Measurements from ENCODE around the gene EXOC3L4. TPM values are rescaled to one million over a fixed set of nuclear protein-coding genes. Genes with fewer than 3 reads are reported as not detected.
A peak's percentile ranks its signal among the peaks of the same experiment; 100 is the strongest.

The EXOC3L4 gene
- total RNA-seq, 1 experiment from 2014 or later: 6.3 TPM

DNA sequence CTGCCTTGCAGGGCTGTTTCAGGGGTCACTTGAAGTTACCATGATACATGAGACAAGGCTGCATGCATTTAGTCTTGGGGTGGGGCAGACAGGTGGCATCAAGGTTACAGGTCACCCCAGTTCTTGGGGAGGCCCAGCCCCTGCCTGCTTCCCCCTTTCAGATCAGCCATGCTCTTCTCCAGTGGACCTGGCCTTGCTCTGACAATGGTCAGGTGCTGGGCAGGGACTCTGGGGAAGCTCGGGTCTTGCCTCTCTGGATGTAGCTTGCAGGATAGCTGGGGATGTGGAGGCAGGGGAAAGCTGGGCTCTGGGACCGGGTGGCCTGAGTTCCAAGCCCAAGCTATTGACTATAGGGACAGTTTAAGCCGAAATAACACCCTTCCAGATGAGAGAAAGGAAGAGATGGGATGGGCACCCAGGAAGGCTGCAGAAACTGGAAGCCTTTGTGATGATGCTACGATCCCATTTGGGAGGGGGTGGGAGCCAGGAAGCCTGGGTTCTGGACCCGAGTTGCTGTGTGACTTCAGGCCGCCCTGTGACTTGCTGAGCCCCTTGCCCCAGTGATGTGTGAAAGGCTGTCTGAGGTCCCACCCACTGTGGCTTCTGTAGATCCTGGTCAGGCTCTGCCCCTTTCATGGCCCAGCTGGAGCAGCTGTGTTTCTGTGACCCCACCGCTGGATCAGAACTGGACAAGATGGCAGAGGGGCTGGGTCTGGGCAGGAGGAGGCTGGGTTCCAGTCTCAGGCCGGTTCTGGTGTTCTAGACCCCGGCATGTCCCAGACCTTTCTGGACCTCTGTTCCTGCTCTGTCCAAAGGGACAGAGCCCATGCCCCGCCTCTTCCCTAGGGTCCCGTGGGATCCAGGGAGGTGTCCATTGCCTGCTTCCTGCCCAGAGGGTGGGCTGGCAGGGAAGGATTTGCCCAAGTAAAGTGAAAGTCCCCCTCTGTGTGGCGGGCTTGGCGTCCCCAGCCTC, 30.9 kb downstream of the EXOC3L4 start:
- H3K27me3 Mint-ChIP-seq (ENCODE audit: insufficient read depth, unreplicated experiment): no peaks in the 10 kb centered on the region
- H3K27me3 ChIP-seq (replicated peaks; ENCODE audit: control insufficient read depth, insufficient read depth, low read length): no peaks in the 10 kb centered on the region
- no peak for DNase-seq
- H3K9me3 ChIP-seq: no peaks in the 10 kb centered on the region
- TF ChIP-seq, protein P1, sequence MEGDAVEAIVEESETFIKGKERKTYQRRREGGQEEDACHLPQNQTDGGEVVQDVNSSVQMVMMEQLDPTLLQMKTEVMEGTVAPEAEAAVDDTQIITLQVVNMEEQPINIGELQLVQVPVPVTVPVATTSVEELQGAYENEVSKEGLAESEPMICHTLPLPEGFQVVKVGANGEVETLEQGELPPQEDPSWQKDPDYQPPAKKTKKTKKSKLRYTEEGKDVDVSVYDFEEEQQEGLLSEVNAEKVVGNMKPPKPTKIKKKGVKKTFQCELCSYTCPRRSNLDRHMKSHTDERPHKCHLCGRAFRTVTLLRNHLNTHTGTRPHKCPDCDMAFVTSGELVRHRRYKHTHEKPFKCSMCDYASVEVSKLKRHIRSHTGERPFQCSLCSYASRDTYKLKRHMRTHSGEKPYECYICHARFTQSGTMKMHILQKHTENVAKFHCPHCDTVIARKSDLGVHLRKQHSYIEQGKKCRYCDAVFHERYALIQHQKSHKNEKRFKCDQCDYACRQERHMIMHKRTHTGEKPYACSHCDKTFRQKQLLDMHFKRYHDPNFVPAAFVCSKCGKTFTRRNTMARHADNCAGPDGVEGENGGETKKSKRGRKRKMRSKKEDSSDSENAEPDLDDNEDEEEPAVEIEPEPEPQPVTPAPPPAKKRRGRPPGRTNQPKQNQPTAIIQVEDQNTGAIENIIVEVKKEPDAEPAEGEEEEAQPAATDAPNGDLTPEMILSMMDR (IDR thresholded peaks at IDR 0.05; ENCODE audit: insufficient read depth in 1 of 2, low read depth in 1 of 2, low read length in 1 of 2, severe bottlenecking in 1 of 2, unreplicated experiment in 1 of 2): no peak
- BruUV-seq (replicated peaks): no TSS peak
- H3K36me3 ChIP-seq (ENCODE audit: control insufficient read depth, insufficient read depth, low read length): no peaks in the 10 kb centered on the region
- intact Hi-C loops (cut with micrococcal nuclease; ENCODE audit: unreplicated experiment): loop anchor here (5.0 kb wide), 1 partner anchor 62 kb away; no protein-coding TSS in a partner anchor
- no peaks in the 10 kb centered on the region for H3K36me3 Mint-ChIP-seq (ENCODE audit: insufficient read depth, unreplicated experiment)
- no peak overlapping the region for H3K4me3 ChIP-seq (ENCODE audit: low read depth, low read length)
- H3K9me3 Mint-ChIP-seq (ENCODE audit: unreplicated experiment): no peaks in the 10 kb centered on the region
- H3K27ac Mint-ChIP-seq (ENCODE audit: unreplicated experiment): no peak overlapping the region
- H3K4me1 Mint-ChIP-seq (ENCODE audit: low read depth, unreplicated experiment): peaks cover 6% of the 10 kb centered on the region
- ChIA-PET CTCF (interaction anchor here (0.7 to 3.1 kb wide), 2 partner anchors 20 to 152 kb away, joined by 3 to 26 read pairs; no protein-coding TSS in a partner anchor), POLR2A (no interaction called here)
- H3K4me1 ChIP-seq: peaks cover 7% of the 10 kb centered on the region
- peak overlapping the region; percentile 63 for H3K4me3 Mint-ChIP-seq (ENCODE audit: unreplicated experiment)

DNA sequence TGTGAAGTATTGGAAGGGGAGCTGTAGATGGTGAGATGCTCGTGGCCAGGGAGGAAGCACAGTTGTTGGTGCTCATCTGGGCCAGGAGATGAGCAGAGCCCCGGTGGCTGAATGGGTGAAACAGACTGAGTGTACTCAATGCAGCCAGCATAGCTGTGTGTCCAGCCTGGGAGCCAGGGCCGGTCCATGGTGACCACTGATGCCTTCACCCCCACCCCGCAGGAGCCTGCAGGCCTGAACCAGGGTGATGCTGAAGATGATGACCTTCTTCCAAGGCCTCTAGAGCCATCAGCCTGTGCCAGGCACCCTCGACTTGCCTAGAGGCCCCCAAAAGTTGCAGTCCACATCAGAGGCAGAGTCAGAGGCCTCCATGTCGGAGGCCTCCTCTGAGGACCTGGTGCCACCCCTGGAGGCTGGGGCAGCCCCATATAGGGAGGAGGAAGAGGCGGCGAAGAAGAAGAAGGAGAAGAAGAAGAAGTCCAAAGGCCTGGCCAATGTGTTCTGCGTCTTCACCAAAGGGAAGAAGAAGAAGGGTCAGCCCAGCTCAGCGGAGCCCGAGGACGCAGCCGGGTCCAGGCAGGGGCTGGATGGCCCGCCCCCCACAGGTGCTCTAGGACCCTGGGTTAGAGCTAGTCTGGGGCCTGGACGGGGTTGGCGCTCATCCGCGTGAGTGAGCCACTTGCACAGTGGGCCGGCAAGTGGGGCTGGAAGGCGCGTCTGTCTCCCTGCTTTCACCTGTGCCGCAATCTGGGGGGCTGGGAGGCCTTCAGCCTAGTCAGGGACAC, 31.8 kb downstream of the EXOC3L4 start:
- no peaks in the 10 kb centered on the region for H3K9me3 ChIP-seq
- Mint-ChIP-seq H3K36me3 (ENCODE audit: insufficient read depth, unreplicated experiment) (no peaks in the 10 kb centered on the region), H3K27me3 (ENCODE audit: insufficient read depth, unreplicated experiment) (no peaks in the 10 kb centered on the region), H3K4me1 (ENCODE audit: low read depth, unreplicated experiment) (peaks cover 6% of the 10 kb centered on the region), H3K9me3 (ENCODE audit: unreplicated experiment) (no peaks in the 10 kb centered on the region), H3K4me3 (ENCODE audit: unreplicated experiment) (peak overlapping the region; percentile 63), H3K27ac (ENCODE audit: unreplicated experiment) (peak overlapping the region; percentile 20)
- intact Hi-C loops (cut with micrococcal nuclease; ENCODE audit: unreplicated experiment): loop anchor here (5.0 kb wide), 1 partner anchor 61 kb away; no protein-coding TSS in a partner anchor
- H3K4me1 ChIP-seq: peaks cover 7% of the 10 kb centered on the region
- ChIA-PET CTCF (interaction anchor here (0.7 to 3.1 kb wide), 7 partner anchors 17 to 166 kb away, joined by 3 to 26 read pairs (median 8); no protein-coding TSS in a partner anchor), POLR2A (no interaction called here)
- TF ChIP-seq, protein P1 (IDR thresholded peaks at IDR 0.05; ENCODE audit: insufficient read depth in 1 of 2, low read depth in 1 of 2, low read length in 1 of 2, severe bottlenecking in 1 of 2, unreplicated experiment in 1 of 2): no peak
- no peaks in the 10 kb centered on the region for H3K36me3 ChIP-seq (ENCODE audit: control insufficient read depth, insufficient read depth, low read length)
- no peaks in the 10 kb centered on the region for H3K27me3 ChIP-seq (replicated peaks; ENCODE audit: control insufficient read depth, insufficient read depth, low read length)
- BruUV-seq (replicated peaks): no TSS peak
- no peak for DNase-seq
- H3K4me3 ChIP-seq (ENCODE audit: low read depth, low read length): peak overlapping the region; percentile 38

- no peaks in the 10 kb centered on the region for H3K36me3 Mint-ChIP-seq (ENCODE audit: insufficient read depth, unreplicated experiment)
- BruUV-seq (replicated peaks): no TSS peak
- H3K4me1 ChIP-seq: peaks cover 7% of the 10 kb centered on the region
These were observed 32.4 kb downstream of the EXOC3L4 start for GRCh38 chr14:103126873-103127304.

More at GRCh38 chr14:103126873-103127304, 32.4 kb downstream of the EXOC3L4 start:
- CTCF ChIA-PET: interaction anchor here (0.7 to 3.1 kb wide), 9 partner anchors 16 to 165 kb away, joined by 4 to 26 read pairs (median 7); no protein-coding TSS in a partner anchor
- no peaks in the 10 kb centered on the region for H3K9me3 ChIP-seq
- Mint-ChIP-seq H3K4me1 (ENCODE audit: low read depth, unreplicated experiment) (peaks cover 6% of the 10 kb centered on the region), H3K9me3 (ENCODE audit: unreplicated experiment) (no peaks in the 10 kb centered on the region), H3K27ac (ENCODE audit: unreplicated experiment) (no peak overlapping the region), H3K27me3 (ENCODE audit: insufficient read depth, unreplicated experiment) (no peaks in the 10 kb centered on the region), H3K4me3 (ENCODE audit: unreplicated experiment) (peak overlapping the region; percentile 63)
- POLR2A ChIA-PET: no interaction called here
- no peaks in the 10 kb centered on the region for H3K36me3 ChIP-seq (ENCODE audit: control insufficient read depth, insufficient read depth, low read length)
- peak overlapping the region; percentile 38 for H3K4me3 ChIP-seq (ENCODE audit: low read depth, low read length)
- H3K27me3 ChIP-seq (replicated peaks; ENCODE audit: control insufficient read depth, insufficient read depth, low read length): no peaks in the 10 kb centered on the region
- peak; percentile 78 to 90 for DNase-seq
- TF ChIP-seq, protein P1 (IDR thresholded peaks at IDR 0.05; ENCODE audit: insufficient read depth in 1 of 2, low read depth in 1 of 2, low read length in 1 of 2, severe bottlenecking in 1 of 2, unreplicated experiment in 1 of 2): peak in 1 of 2 experiments; percentile 12
- intact Hi-C loops (cut with micrococcal nuclease; ENCODE audit: unreplicated experiment): loop anchor here (5.0 kb wide), 1 partner anchor 60 kb away; no protein-coding TSS in a partner anchor
